NCI-H460 (cell line): ENCODE results near the gene UBQLN1. TPM values are rescaled to one million over a fixed set of nuclear protein-coding genes. Genes with fewer than 3 reads are reported as not detected.

Source experiments
- DNase-seq: peaks from one replicate; pipeline ENCODE4 v3.0.0-alpha.2; 2016; ENCODE audit warnings: low read depth; ENCODE audit errors: extremely low read depth
- total RNA-seq: library from RNA; depleted of rRNA; stranded (reverse); fragments of >200 nt; shearing (Covaris generic); gene quantifications from 2 replicates; pipeline ENCODE4 v1.2.3, GENCODE V29; 2014

UBQLN1 gene
- total RNA-seq, 1 experiment from 2014 or later: 114 TPM

DNA sequence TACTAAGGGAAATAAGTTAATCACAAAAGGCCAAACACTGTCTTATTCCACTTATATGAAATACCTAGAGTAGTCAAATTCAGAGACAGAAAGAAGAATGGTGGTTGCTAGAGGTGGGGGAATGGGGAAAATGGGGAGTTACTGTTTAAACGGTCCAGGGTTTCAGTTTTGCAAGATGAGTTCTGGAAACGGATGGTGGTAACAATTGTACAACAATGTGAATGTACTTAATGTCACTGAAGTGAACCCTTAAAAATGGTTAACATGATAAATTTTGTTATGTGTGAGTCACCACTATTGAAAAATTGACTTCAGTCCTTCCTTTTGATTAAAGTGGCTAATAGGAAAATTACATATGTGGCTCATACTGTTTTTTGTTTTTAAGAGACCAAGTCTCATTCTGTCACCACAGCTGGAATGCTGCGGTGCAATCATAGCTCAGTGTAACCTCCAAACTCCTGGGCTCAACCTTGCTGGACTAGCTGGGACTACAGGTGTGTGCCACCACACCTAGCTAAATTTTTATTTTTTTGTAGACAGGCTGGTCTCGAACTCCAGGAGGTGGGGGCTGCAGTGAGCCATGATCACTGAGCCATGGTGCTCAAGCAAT is 8.7 kb downstream of the UBQLN1 start:
- DNase-seq: no peak

DNA sequence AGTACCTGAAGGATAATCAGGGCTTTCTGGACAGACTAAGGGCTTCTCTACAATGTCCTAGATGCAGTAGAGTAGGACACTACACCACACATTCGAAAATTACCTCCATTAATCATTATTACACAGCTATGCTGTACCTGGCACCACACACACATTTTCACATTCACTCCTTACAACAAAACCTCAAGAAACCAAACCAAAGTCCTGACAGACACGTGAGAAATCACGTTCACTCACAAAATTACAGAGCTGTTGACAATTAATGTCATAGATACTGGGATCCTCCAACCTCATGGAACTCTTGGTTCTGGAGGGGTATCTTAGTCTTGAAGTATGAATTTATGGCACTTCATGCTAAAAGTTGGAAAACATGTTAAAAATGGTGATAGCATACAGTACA is 16.3 kb downstream of the UBQLN1 start:
- DNase-seq: no peak

DNA sequence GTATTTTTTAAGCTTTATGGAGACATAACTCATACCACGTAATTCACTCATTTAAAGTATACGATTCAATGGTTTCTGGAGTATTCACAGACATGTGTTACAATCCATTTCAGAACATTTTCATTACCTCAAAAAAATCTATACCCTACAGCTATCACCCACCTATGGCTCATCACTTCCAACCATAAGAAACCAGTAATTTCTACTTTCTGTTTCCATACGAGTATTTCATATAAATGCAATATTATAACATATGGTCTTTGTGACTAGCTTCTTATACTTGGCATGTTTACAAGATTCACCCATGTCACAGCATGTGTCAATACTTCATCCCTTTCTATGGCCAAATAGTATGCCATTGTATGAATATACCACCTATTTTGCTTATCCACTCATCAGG is 18.8 kb downstream of the UBQLN1 start:
- no peak for DNase-seq

DNA sequence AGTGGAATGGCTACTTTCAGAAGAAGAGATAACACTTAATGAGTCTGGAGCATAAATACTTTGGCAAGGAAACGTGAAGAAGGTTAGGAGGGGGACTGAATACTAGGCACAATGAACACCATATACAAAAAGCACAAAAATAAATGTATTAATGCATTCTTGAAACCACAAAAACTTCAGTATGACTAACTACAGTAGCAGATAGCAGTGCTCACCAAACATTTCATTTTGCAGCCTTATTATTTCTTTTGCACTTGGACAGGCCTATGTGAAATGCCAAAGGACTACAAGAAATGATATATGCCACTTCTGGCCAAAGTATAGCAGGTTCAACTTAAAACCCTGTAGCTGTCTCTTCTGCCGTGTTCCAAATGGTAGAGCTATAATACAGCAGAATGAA is 26.3 kb downstream of the UBQLN1 start:
- DNase-seq: no peak

GRCh38 chr9:83680233-83680632 is 27.5 kb downstream of the UBQLN1 start:
- no peak for DNase-seq

DNA sequence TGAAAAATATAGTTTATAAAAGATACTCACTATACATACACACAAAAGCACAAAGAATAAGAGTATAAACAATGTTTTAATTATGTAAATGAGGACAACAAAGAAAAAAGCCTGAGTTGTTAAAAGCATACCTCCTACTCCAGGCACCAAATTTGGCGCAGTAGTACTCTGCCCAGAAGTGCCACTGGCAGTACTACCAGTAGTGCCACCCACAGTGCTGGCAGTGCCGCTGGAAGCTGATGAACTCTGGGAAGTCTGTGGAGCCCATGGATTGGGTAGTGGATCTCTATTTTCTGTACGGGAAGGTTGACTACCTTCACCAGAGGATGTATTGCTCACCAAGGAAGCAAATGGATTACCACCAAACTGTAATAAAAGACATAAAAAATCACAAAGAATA is 30.2 kb downstream of the UBQLN1 start:
- no peak for DNase-seq

DNA sequence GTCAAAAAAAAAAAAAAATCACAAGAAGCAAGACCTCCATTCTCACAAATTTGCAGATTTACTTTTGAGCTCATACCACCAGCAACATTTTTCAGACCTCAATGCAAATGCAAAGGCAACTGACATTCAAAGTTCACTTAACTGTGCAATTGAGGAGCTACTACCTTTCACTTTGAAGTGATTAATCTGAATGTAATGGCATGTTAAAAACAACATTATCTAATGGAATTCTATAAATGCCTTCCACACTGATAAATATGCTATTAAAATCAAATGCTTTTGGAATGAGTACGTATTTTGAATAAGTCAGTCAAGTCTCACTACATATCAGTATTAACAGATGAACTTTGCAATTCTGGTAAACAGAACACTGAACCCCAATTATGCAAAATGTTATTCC is 32.3 kb downstream of the UBQLN1 start:
- DNase-seq: no peak

DNA sequence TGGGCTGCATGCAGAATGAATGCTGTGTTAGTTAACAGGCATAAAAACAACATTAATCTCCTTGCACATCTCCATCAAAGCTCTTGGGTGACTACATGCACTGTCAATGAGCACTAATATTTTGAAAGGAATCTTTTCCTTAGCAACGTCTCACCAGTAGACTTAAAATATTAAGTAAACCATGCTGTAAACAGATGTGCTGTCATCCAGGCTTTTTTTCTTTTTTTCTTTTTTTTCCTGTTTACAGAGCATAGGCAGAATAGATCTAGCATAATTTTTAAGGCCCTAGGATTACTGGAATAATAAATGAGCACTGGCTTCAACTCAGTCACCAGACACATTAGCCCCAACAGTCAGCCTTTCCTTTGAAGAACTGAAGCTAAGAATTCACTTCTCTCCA is 36.3 kb downstream of the UBQLN1 start:
- DNase-seq: no peak

- DNase-seq: no peak
Measured at GRCh38 chr9:83670381-83670780, 37.4 kb downstream of the UBQLN1 start.

GRCh38 chr9:83669067-83669466 is 38.7 kb downstream of the UBQLN1 start:
- no peak for DNase-seq

DNA sequence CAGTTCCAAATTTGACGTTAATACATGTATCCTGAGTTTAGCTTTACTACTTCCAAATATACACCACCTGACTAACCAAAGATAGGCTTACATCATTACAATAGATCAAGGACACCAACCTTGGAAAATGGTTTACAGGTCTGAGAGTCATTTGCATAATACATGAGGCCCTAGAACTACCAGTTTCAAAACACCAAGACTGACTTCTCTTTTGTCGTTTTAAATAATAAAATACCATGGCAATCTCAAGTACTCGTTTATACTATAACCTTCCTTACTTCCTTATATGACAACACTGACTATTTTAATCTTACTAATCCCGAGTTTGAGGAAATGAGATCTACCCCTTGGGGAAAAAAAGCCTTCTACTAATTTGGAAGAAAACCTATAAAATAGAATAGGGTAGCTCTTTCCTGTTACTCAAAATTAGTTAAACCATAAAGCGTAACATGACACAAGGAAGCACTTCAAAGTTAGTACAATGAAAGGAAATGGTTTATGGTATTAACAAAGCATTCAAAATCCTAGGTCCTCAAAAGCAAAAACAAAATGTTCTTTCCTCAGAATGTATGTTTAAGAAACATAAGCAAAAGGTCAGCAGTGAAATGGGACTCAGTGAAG is 42.1 kb downstream of the UBQLN1 start:
- no peak for DNase-seq

DNA sequence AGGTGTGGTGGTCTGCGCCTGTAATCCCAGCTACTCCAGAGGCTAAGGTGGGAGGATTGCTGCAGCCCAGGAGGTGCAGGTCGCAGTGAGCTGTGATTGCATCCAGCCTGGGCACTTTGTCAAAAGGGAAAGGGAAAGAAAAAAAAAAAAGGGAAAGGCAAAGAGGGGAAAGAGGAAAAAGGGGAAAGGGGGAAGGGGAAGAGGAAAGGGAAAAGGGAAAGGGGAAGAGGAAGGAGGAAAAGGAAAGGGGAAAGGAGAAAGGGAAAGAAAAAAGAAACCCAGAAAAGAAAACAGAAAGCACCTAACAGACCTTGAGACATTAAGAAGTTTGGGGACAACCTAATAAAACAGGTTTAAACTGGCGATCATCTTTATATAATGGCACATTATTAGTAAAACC is 44.8 kb downstream of the UBQLN1 start:
- no peak for DNase-seq

GRCh38 chr9:83656952-83657351 is 50.8 kb downstream of the UBQLN1 start:
- no peak for DNase-seq

DNA sequence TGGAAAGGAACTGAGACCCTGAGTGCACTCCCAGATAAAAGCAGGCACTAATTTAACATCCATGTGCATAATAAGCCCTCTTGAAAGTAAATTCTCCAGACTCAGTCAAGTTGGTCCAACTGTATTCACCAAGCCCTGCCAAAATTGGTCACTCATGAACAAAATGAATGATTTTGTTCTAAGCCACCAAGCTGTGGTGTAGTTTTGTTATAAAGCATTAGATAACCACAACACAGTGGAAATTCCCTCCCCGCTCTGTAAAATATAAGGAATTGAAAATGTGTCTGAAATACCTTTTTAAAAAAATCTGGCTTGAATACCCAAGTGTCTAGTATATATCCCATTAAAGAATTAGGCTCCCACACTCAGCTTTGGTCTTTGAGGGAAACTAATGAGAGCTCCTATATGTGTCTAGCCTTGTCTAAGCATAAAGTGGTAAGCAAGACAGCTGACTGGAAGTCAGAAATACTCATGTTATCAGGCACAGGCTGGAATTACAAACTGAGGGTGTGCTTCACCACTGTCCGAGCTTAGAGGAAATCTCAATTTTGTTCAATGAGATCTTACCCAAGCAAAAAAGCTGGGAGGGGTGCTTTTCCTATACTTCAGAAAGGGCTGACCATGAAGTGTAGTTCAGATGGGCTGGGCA is 51.6 kb downstream of the UBQLN1 start:
- DNase-seq: no peak

DNA sequence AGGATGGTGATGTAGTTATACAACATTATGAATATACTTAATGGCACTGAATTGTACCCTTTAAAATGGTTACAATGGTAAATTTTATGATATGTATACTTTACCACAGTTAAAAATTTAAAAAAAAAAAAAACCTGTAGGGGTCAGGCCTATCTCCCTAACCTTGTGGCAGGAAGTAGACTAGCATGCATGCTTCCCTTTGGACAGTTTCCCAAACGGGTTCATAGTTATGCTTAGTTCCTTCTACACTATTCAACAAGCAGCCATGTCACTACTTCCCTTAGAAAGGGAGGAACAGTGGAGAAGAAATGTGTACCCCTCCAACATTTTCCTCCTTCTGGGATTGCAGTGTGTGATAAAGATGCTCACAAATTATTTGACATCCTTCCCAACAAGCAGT is 52.3 kb downstream of the UBQLN1 start:
- DNase-seq: no peak

DNA sequence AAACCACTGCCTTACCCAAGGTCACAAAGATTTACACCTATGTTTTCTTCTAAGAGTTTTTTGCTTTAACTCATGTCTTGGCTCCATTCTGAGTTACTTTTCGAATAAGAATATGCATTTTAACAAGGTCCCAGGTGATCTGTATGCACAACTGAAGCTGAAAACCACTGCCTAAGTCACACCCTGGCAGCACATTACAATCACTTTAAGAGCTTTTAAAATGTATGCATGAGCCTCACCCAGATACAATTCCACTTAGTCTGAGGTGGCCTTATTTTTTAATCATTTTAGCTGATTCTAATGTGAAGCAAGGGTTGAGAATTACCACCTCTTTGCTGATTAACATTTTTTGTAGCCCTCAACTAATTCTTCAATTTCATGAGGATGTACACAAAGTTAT is 55.3 kb downstream of the UBQLN1 start:
- DNase-seq: no peak

DNA sequence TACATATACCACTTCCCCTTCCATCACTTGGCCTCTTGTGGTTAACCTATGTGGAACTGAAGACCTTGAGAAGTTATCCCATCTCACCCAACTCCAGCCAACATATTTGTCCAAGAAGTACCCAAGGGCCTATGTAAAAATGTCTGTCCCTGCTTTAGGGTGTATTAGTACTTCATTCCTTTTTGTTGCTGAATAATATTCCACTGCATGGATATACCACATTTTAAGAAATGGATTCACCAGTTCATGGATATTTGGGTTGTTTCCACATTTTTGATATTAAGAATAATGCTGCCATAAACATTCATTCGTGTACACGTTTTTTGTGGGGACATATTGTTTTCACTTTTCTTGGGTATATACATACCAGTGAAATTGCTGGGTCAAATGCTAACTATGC is 56.2 kb downstream of the UBQLN1 start:
- no peak for DNase-seq

- no peak for DNase-seq
Measured at GRCh38 chr9:83649515-83649914, 58.2 kb downstream of the UBQLN1 start.

GRCh38 chr9:83649080-83649479 is 58.7 kb downstream of the UBQLN1 start:
- DNase-seq: peak; percentile 49

DNA sequence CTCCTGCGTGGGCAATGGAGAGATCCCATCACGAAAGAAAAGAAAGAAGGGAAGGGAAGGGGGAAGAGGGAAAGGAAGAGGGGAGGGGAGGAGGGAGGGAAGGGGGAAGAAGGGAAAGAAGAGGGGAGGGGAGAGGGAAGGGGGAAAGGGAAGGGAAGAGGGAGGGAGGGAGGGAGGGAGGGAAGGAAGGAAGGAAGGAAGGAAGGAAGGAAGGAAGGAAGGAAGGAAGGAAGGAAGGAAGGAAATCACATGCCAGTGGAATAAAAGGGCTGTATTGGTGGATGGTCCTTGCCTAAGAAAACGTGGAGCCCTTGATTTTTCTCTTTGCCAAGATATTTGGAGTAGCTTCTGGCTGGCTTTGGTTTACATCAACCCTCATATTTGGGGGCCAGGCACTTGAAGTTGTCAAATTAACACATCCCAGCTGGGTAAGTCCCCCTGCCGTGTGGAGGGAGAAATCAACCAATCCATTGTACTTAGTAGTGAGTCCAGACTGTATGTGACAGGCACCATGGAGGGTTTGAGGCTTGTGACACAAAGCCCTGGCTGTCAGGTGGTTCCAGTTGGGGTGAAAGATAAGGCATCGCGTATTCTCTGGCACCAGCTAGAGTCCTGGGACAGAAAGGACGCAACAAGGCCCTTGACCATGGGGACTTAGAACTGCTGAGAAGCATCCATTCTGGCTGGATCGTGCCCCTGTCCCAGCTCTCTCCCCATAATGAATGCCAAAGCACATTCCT is 61.1 kb downstream of the UBQLN1 start:
- no peak for DNase-seq

GRCh38 chr9:83642793-83643192 is 65.0 kb downstream of the UBQLN1 start:
- no peak for DNase-seq

DNA sequence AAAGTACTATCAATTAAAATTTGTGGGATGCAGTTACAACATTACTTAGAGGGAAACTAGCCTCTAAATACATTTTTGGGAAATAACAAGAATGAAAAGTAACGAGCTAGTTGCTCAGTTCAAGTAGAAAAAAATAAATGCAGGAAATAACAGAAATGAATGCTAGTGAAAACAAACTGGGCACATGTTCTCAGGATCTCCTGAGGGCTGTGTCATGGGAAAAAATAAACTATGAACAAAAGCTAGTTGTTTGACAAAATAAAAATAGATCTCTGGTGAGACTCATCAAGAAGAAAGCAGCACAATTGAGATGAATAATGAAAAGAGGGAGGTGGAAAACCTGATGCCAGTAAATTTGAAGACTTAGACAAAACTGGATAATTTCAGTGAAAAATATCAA is 68.5 kb downstream of the UBQLN1 start:
- DNase-seq: no peak
